ENCODE results near the gene GLRX5.

GLRX5 gene

GRCh38 chr14:95534299-95535225, at the start of gene GLRX5:
Gene GLRX5, plus strand, starts transcription at chr14:95535050. Its CDS starts 40 bp downstream, at chr14:95535090.
- peak; percentile 100 for DNase-seq

- no peak for DNase-seq
Observed at GRCh38 chr14:95485222-95485819, 49.5 kb upstream of the GLRX5 start.

GRCh38 chr14:95486875-95487668, 47.8 kb upstream of the GLRX5 start:
- no peak for DNase-seq

- no peak for DNase-seq
Observed at GRCh38 chr14:95487669-95488084, 47.2 kb upstream of the GLRX5 start.

- DNase-seq = no peak
Observed at GRCh38 chr14:95488376-95489213, 46.3 kb upstream of the GLRX5 start.

GRCh38 chr14:95489214-95490137, 45.4 kb upstream of the GLRX5 start:
- DNase-seq = no peak

GRCh38 chr14:95490138-95490509, 44.7 kb upstream of the GLRX5 start:
- DNase-seq = peak; percentile 76 to 93

- DNase-seq = no peak
Observed at GRCh38 chr14:95490727-95491451, 44.0 kb upstream of the GLRX5 start.

GRCh38 chr14:95491936-95492608, 42.8 kb upstream of the GLRX5 start:
- DNase-seq = no peak

GRCh38 chr14:95493503-95493902, 41.3 kb upstream of the GLRX5 start:
- no peak for DNase-seq

- DNase-seq = no peak
Observed at GRCh38 chr14:95493976-95494375, 40.9 kb upstream of the GLRX5 start.

GRCh38 chr14:95494456-95494855, 40.4 kb upstream of the GLRX5 start:
- DNase-seq = no peak

- DNase-seq = no peak
Observed at GRCh38 chr14:95495076-95495475, 39.8 kb upstream of the GLRX5 start.

- no peak for DNase-seq
Observed at GRCh38 chr14:95495538-95496025, 39.3 kb upstream of the GLRX5 start.

- DNase-seq = no peak
Observed at GRCh38 chr14:95496111-95496681, 38.7 kb upstream of the GLRX5 start.

- no peak for DNase-seq
Observed at GRCh38 chr14:95496690-95497259, 38.1 kb upstream of the GLRX5 start.

- no peak for DNase-seq
Observed at GRCh38 chr14:95497561-95498011, 37.3 kb upstream of the GLRX5 start.

GRCh38 chr14:95498622-95499353, 36.1 kb upstream of the GLRX5 start:
- no peak for DNase-seq

All from NCI-H2081 (cell line).